IPS DF 6.9 (cell line): ENCODE data around the gene CDKN3.
A peak's percentile ranks its signal among the peaks of the same experiment; 100 is the strongest.
"Not testable (repeated sequence)": the region's sequence is repeated elsewhere in the genome, so short reads cannot be mapped to it uniquely, and the experiment has no call there.

ENCODE experiments used
- DNase-seq: peaks from one replicate; pipeline ENCODE4 v3.0.0-alpha.2; 2013; ENCODE audit warnings: low read depth, low spot score
- H3K27ac ChIP-seq: one replicate; pipeline ENCODE4 v1.5.1; 2013; ENCODE audit warnings: low read length, control low read depth
- H3K27me3 ChIP-seq: 2 replicates; pipeline ENCODE4 v1.6.1; 2013; ENCODE audit warnings: mild to moderate bottlenecking, low read length; ENCODE audit not compliant: control insufficient read depth, insufficient read depth
- H3K36me3 ChIP-seq: 2 replicates; pipeline ENCODE4 v1.6.1; 2013; ENCODE audit warnings: low read length; ENCODE audit not compliant: control insufficient read depth, insufficient read depth
- H3K4me1 ChIP-seq: 2 replicates; pipeline ENCODE4 v1.6.1; 2013; ENCODE audit warnings: low read length; ENCODE audit not compliant: control insufficient read depth, insufficient read depth
- H3K4me3 ChIP-seq: 2 replicates; pipeline ENCODE4 v1.5.1; 2013; ENCODE audit warnings: mild to moderate bottlenecking, low read length
- H3K9me3 ChIP-seq: 2 replicates; pipeline ENCODE4 v1.6.1; 2013; ENCODE audit warnings: low read length, inconsistent platforms; ENCODE audit not compliant: control insufficient read depth, insufficient read depth
- WGBS: extraction: QIAGEN DNeasy Blood & Tissue Kit; methylation state at CpG from one replicate; pipeline ENCODE4 v1.1.7; 2013; ENCODE audit warnings: mixed read lengths, missing lambda C conversion rate; ENCODE audit not compliant: insufficient read length, insufficient coverage; 5-methylcytosine and 5-hydroxymethylcytosine counted together

CDKN3 gene

GRCh38 chr14:54392986-54393884 lies 3.6 kb upstream of the CDKN3 start:
- not testable (repeated sequence) for H3K36me3 ChIP-seq, H3K27ac ChIP-seq, H3K4me3 ChIP-seq, DNase-seq, H3K4me1 ChIP-seq, H3K27me3 ChIP-seq, H3K9me3 ChIP-seq
- WGBS = no CpG with 5 or more reads among the region's 68 CpGs

- no CpG with 5 or more reads among the region's 27 CpGs for WGBS
- no peaks in the 10 kb centered on the region for H3K9me3 ChIP-seq
- DNase-seq = no peak
- H3K27ac ChIP-seq = no peak overlapping the region
- H3K4me3 ChIP-seq = no peak overlapping the region
- no peaks in the 10 kb centered on the region for H3K27me3 ChIP-seq
- no peaks in the 10 kb centered on the region for H3K36me3 ChIP-seq
- peaks cover 5% of the 10 kb centered on the region; the same call in 1 of the 2 replicates for H3K4me1 ChIP-seq
Observed at GRCh38 chr14:54394596-54394995, 2.2 kb upstream of the CDKN3 start.

- Histone ChIP-seq H3K27ac (no peak overlapping the region), H3K27me3 (no peaks in the 10 kb centered on the region), H3K4me3 (no peak overlapping the region), H3K9me3 (no peaks in the 10 kb centered on the region), H3K4me1 (peaks cover 5% of the 10 kb centered on the region; the same call in 1 of the 2 replicates), H3K36me3 (no peaks in the 10 kb centered on the region)
- no peak for DNase-seq
- no CpG with 5 or more reads among the region's 4 CpGs for WGBS
Observed at GRCh38 chr14:54395284-54395683, 1.5 kb upstream of the CDKN3 start.

- no peak for DNase-seq
- no CpG with 5 or more reads among the region's 2 CpGs for WGBS
- Histone ChIP-seq H3K36me3 (no peaks in the 10 kb centered on the region), H3K9me3 (no peaks in the 10 kb centered on the region), H3K27me3 (no peaks in the 10 kb centered on the region), H3K4me3 (no peak overlapping the region), H3K4me1 (peaks cover 5% of the 10 kb centered on the region; the same call in 1 of the 2 replicates), H3K27ac (no peak overlapping the region)
Observed at GRCh38 chr14:54395716-54396115, 1.1 kb upstream of the CDKN3 start.

- no peak for DNase-seq
- no CpG with 5 or more reads among the region's 9 CpGs for WGBS
- Histone ChIP-seq H3K27me3 (no peaks in the 10 kb centered on the region), H3K4me1 (peaks cover 5% of the 10 kb centered on the region; the same call in 1 of the 2 replicates), H3K36me3 (no peaks in the 10 kb centered on the region), H3K27ac (no peak overlapping the region), H3K4me3 (peak overlapping the region; percentile 20; the same call in 1 of the 2 replicates), H3K9me3 (no peaks in the 10 kb centered on the region)
Observed at GRCh38 chr14:54396183-54396492, 669 bp upstream of the CDKN3 start.

- WGBS = no CpG with 5 or more reads among the region's 2 CpGs
- DNase-seq = no peak
- Histone ChIP-seq H3K4me1 (peaks cover 5% of the 10 kb centered on the region; the same call in 1 of the 2 replicates), H3K27me3 (no peaks in the 10 kb centered on the region), H3K36me3 (no peaks in the 10 kb centered on the region), H3K9me3 (no peaks in the 10 kb centered on the region), H3K27ac (no peak overlapping the region), H3K4me3 (no peak overlapping the region)
Observed at GRCh38 chr14:54399560-54399959, 2.8 kb downstream of the CDKN3 start.

GRCh38 chr14:54403401-54404005 lies 6.7 kb downstream of the CDKN3 start:
- not testable (repeated sequence) for H3K27me3 ChIP-seq

GRCh38 chr14:54410215-54410614 lies 13.4 kb downstream of the CDKN3 start:
- Histone ChIP-seq H3K36me3 (no peaks in the 10 kb centered on the region; the same call in 1 of the 2 replicates), H3K4me1 (no peaks in the 10 kb centered on the region), H3K9me3 (no peaks in the 10 kb centered on the region), H3K27me3 (no peaks in the 10 kb centered on the region), H3K4me3 (no peak overlapping the region), H3K27ac (no peak overlapping the region)
- no peak for DNase-seq
- WGBS = no CpG with 5 or more reads among the region's 1 CpG

More at GRCh38 chr14:54403401-54404005, 6.7 kb downstream of the CDKN3 start:
- no CpG with 5 or more reads among the region's 6 CpGs for WGBS
- H3K9me3 ChIP-seq, DNase-seq, H3K4me3 ChIP-seq, H3K27ac ChIP-seq, H3K36me3 ChIP-seq, H3K4me1 ChIP-seq: not testable (repeated sequence)

- Histone ChIP-seq H3K27me3 (no peaks in the 10 kb centered on the region), H3K36me3 (no peaks in the 10 kb centered on the region; the same call in 1 of the 2 replicates), H3K27ac (no peak overlapping the region), H3K4me1 (no peaks in the 10 kb centered on the region), H3K4me3 (no peak overlapping the region), H3K9me3 (no peaks in the 10 kb centered on the region)
- no peak for DNase-seq
- no CpG with 5 or more reads among the region's 3 CpGs for WGBS
Observed at GRCh38 chr14:54411371-54411770, 14.6 kb downstream of the CDKN3 start.

- no peak overlapping the region for H3K27ac ChIP-seq
- DNase-seq = no peak
- no peaks in the 10 kb centered on the region; the same call in 1 of the 2 replicates for H3K36me3 ChIP-seq
- WGBS = no CpG with 5 or more reads among the region's 7 CpGs
- no peaks in the 10 kb centered on the region for H3K9me3 ChIP-seq
- no peaks in the 10 kb centered on the region for H3K27me3 ChIP-seq
- H3K4me3 ChIP-seq = no peak overlapping the region
- no peaks in the 10 kb centered on the region for H3K4me1 ChIP-seq
Observed at GRCh38 chr14:54420478-54421142, 23.8 kb downstream of the CDKN3 start.
